ENCODE measurements around the gene GPS2.
A peak's percentile ranks its signal among the peaks of the same experiment; 100 is the strongest.

GPS2 gene

DNA sequence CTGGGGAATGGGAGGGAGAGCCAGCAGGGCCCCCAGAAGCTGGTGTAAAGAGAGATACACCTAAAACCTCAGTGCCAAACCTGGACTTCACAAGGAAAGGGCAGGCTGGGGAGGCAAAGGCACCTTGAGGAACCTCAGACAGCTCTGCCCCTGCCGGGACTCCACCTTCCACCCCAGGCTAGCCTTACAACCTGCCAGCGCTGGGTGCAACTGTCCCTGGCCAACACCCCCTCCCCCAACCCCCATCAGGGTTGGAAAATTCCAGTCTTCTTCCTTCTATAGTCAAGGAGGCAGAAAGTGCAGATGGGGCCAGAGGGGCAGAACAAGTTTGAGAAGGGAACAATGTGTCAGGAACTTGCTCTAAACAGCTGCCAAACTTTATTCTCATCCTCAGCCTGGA is 23.0 kb downstream of the GPS2 start:
- DNase-seq: no peak

DNA sequence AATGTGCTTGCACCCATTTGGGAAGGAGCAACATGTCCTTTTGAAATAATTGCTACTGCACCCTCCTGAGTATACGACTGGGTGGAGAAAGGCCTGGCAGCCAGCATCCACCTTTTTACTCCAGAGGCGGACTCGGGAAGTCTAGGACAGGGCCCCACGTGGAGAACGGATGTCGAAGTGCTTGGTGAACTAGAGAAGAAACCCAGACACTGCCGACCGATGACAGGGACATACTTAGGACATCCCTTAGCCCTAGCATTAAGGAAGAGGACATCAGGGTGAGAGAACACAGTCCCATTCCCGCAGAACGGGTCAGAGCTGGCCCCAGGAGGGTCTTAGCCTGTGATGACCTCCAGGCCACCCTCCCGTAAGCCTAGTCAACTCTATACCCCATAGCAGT is 24.5 kb downstream of the GPS2 start:
- DNase-seq: no peak

DNA sequence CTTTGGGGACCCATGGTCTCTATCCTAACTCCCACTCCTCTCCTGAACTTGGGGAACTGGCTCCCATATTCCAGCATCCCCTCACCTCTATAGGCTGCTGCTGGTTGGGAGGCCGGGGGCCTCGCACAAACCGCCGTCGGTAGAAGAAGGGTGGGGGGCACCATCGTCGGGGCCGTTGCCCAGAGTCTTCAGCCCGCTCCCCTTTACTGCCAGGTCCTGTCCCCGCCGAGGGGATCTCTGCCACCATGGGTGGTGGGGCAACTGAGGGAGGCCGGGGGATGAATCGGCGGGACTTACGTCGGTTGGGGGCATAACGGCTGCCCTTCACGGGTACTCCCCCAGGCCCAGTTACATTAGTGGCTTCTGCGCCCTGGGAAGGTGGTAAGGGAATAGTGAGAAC is 25.0 kb downstream of the GPS2 start:
- DNase-seq: no peak

DNA sequence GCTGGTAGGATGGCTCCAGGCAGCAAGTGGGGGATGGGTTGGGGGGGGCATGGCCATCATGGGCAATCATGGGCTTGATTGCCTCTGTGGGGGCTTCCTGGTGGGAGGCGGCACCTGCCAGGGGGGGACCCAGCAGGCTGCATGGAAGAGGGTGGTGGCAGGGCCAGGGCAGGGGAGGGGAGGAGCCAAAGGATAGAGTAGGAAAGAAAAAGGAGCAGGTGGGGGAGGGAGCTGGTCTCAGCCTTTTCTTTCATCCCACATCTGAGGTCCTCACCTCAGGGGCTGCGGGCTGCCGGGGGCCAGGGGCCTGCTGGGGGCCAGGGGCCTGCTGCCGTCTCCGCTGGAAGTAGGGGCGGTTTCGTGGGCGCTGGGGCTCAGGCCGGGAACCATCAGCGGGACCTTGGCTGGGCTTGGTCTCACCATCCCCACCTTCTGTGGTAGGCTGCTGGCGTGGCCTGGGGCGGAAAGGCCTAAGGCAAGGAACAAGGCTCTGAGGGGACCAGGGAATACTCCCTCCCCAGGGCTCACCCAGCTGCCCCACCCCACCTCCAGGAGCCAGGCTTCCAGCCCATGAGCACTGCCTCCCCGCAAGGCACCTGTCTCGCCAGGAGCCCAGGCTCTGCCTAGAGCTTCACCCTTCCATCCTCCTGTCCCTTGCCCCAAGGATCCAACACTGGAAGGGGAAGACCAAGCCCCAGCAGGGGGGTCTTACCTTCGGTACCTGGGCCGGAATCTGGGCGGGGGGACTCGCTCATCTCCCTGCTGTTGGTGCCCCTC is 25.7 kb downstream of the GPS2 start:
- DNase-seq: no peak

DNA sequence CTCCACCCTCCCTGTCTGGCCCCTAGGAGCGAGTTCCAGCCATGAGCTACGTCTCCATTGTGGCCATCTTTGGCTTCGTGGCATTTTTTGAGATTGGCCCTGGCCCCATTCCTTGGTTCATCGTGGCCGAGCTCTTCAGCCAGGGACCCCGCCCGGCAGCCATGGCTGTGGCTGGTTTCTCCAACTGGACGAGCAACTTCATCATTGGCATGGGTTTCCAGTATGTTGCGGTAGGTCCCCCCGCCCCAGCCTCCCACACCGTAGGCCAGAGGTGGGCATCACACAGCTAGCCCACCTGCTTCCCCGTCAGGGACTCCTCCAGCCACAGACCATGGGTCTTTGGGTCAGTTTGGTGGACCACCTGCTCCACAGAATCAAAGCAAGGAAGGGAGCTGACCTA is 29.5 kb downstream of the GPS2 start:
- no peak for DNase-seq

DNA sequence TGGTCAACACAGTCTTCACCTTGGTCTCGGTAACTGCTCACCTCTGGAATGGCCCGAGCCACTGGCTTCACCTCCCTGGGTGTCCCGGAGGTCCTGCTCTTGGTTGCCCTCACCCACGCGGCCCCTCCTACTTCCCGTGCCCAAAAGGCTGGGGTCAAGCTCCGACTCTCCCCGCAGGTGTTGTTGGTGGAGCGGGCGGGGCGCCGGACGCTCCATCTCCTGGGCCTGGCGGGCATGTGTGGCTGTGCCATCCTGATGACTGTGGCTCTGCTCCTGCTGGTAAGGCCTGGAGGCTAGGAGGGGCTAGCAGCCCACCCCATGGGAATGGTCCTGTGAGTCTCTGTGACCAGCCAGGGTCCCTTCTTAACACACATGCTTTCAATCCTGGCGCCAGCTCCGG is 30.2 kb downstream of the GPS2 start:
- DNase-seq: no peak

DNA sequence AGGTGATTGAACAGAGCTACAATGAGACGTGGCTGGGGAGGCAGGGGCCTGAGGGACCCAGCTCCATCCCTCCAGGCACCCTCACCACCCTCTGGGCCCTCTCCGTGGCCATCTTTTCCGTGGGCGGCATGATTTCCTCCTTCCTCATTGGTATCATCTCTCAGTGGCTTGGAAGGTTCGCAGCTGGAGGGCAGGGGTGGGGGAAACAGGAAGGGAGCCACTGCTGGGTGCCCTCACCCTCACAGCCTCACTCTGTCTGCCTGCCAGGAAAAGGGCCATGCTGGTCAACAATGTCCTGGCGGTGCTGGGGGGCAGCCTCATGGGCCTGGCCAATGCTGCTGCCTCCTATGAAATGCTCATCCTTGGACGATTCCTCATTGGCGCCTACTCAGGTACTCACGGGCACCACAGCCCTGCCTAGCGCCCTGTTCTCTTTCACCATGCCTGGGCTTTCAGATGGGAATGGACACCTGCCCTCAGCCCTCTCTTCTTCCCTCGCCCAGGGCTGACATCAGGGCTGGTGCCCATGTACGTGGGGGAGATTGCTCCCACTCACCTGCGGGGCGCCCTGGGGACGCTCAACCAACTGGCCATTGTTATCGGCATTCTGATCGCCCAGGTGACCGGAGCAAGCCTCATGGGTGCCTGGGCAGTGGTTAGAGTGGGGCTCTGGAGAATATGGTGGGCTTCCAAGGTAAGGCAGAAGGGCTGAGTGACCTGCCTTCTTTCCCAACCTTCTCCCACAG is 31.5 kb downstream of the GPS2 start:
- DNase-seq: no peak

DNA sequence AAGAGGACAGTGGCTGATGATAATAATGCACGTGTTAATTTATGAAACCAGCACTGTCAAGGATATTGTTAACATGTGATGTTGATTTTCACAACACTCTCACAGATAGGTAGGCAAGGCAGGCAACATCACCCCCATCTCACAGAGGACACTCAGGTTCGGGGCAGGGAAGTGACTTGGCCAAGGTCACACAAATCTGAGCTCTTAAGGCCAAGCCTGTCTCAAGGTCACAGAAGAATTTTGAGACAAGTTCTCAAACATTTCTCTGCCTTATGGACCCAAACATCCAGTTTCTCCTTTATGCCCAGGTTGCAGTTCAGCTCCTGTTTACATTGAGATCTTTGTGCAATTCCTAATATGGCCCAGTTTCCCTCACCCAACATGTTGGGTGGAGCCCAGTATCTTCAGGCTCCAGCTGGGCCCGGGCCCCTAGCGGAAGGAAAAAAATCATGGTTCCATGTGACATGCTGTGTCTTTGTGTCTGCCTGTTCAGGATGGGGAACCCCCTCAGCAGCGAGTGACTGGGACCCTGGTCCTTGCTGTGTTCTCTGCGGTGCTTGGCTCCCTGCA is 32.3 kb downstream of the GPS2 start:
- peak; percentile 89 for DNase-seq

DNA sequence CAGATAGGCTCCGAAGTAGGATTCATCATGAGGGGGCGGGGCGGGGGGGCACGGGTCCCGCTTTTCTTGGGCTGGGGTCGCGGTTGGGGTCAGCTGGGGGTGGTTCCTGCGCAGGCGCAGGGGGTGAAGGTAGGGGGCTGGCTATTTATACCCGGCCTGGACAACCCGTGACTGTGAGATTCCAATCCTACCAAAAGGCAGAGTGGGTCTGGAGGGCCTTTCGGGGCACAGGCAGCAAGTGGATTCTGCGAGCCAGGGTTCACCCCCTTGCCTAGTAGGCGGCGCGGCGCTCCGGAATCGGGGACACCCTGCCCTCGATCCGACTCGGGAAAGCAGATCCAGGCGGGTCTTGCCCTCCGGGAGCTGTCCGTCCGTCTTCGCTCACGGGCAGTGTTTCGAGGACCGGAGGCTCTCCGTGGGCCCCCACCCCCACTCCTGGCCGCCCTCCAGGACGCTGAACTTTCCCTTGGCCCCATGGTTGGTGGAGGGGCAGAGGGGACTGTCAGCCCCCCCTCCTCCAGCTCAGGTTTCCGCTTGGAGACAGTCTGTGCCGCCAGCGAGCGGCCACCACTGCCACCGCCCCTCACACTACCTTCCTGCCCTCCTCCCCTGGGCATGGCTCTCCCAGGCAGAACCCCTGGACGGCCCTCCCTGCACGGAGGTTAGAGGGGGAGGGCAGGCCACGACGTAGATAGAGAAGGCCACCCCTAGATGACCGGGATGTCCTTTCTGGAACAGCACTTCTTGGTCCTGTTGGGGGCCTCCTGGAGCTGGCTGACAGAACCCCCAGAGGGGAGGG is 33.0 kb downstream of the GPS2 start:
- peak; percentile 46 for DNase-seq

DNA sequence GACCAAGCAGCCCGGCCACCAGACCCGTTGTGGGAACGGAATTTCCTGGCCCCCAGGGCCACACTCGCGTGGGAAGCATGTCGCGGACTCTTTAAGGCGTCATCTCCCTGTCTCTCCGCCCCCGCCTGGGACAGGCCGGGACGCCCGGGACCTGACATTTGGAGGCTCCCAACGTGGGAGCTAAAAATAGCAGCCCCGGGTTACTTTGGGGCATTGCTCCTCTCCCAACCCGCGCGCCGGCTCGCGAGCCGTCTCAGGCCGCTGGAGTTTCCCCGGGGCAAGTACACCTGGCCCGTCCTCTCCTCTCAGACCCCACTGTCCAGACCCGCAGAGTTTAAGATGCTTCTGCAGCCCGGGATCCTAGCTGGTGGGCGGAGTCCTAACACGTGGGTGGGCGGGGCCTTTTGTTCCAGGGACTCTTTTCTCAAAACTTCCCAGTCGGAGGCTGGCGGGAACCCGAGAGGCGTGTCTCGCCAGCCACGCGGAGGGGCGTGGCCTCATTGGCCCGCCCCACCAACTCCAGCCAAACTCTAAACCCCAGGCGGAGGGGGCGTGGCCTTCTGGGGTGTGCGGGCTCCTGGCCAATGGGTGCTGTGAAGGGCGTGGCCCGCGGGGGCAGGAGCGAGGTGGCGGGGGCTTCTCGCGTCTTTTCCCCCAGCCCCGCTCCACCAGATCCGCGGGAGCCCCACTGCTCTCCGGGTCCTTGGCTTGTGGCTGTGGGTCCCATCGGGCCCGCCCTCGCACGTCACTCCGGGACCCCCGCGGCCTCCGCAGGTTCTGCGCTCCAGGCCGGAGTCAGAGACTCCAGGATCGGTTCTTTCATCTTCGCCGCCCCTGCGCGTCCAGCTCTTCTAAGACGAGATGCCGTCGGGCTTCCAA is 33.8 kb downstream of the GPS2 start, which contains the start of gene SLC2A4:
SLC2A4 (plus strand) TSS at position 645 of the 879 bp plus-strand sequence; CDS start at position 862, 217 bp downstream.
- peak; percentile 98 for DNase-seq

DNA sequence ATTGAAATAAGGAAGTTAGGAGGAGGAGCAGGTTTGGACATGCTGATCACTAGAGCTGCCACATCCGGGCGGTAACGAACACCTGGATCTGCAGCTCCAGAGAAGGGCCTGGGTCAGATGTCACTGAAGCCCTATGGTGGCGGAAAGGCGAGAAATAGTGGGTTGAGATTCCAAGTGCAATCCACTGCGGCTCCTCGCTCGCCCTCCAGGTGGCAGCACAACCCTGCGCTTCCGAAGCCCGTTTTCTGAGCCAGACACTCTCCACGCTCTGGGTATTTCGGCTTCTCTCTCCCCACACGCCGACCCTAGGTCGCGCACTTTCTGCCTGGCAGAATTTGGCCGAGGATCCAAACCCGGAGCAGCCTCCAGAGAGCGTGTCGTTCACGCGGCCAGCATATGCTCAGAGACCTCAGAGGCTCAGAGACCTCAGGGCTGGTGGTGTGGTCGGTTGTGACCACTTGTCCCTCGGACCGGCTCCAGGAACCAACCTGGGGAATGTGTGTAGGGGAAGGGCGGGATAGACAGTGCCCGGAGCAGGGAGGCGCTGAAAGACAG is 34.6 kb downstream of the GPS2 start:
- DNase-seq: peak; percentile 94

DNA sequence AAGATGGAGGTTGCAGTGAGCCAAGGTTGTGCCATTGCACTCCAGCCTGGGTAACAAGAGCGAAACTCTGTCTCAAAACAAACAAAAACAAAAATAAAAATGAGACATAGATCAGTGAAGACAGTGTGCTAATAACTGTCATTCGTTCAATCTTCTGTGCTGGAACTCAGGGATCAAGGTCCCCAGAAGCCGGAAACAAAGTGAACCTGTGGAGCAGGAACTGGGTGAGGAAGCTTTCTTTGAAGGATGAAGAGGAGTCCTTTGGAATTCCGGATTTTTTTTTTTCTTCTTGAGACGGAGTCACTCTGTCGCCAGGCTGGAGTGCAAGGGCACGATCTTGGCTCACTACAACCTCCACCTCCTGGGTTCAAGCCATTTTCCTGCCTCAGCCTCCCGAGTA is 35.7 kb downstream of the GPS2 start:
- DNase-seq: no peak

DNA sequence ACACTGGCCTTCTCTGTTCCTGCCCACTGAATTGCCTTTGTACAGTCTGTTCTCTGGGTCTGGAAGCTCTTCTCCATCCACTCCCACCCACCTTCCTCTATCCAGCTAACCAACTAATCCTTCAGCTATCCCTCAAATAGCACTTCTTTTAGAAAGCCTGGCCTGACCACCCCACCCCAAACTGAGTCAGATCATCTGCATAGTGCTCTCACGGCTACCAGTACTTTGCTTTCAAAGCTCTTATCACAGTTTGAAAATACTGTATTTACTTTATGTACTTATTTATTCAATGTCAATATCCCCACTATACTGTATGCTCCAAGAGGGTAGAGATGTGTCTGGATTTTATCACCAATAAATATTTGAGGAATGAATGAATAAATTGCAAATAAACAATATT is 48.4 kb downstream of the GPS2 start:
- DNase-seq: no peak

DNA sequence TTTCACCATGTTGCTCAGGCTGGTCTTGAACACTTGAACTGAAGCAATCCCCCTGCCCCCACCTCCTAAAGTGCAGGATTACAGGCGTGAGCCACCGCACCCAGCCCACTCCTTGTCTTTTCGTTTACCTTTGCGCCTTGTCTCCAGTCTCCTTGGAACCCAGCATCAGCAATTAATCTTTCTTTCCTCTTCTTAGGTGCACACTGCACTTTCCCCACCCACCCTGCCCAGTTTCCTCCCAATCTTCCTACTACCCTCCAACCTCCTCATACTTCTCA is 51.4 kb downstream of the GPS2 start:
- DNase-seq: no peak

DNA sequence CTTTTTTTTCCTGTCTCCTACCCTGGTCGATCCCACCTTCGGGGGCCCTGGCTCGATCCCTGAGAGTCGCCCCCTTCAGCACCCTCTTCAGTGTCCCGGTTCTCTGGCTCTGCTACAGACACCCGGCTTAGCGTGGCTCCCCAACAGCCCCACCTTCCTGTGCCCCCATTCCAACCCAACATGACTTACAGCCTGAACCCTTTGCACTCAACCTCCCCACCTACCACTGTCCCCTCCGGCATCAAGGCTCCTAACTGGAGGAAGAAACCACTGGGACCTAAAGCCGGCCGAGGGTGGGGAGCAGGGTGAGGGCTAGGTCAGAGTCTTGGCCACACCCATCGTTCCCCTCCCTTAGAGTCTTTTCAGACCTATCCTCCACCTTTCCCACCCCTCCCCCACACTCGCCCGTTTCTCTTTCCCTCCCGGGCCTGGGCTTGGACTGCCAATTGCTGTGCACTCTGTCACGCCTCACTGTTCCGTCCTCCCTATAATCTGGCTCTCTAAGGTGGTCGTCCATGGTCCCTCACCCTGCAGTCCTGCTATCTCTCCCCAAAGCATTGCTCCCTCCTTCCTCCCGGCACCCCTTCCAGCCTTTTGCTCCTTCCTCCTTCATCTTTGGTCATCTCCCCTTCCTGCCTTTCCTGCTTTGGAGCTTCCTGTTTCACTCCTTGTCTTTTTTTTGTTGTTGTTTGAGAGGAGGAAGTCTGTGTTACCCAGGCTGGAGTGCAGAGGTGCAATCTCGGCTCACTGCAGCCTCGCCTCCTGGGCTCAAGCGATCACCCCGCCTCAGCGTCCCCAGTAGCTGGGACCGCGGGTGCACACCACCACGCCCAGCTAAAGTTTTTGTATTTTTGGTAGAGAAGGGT is 52.0 kb downstream of the GPS2 start:
- DNase-seq: peak; percentile 72
